Motor neuron (in vitro differentiated cells): ENCODE measurements around the gene CC2D2A. TPM values are rescaled to one million over a fixed set of nuclear protein-coding genes. Genes with fewer than 3 reads are reported as not detected.

ENCODE experiments used
- ATAC-seq, 8 experiments: fragments of 200-7000 bp; cut with Tn5 transposase; replicated peaks in 6 of 8; 2 replicates each; pipeline ENCODE4 v1.8.0; 2021; ENCODE audit warnings: mild to moderate bottlenecking in 8 of 8, moderate library complexity in 8 of 8
- H3K27ac ChIP-seq, 2 donors: fragments of 250-450 bp; sonication (Bioruptor Pico); 2 replicates each; pipeline ENCODE4 v1.9.0; 2021; ENCODE audit warnings: antibody characterized with exemption in 2 of 2, mild to moderate bottlenecking in 2 of 2, moderate library complexity in 1 of 2
- H3K4me1 ChIP-seq, 2 donors: fragments of 250-450 bp; sonication (Bioruptor Pico); replicated peaks in 1 of 2; 2 replicates each; pipeline ENCODE4 v1.6.1; 2021; ENCODE audit warnings: antibody characterized with exemption in 2 of 2, mild to moderate bottlenecking in 2 of 2, moderate library complexity in 1 of 2
- H3K4me3 ChIP-seq, 5 donors: fragments of 250-450 bp; sonication (Bioruptor Pico); 2 replicates each; pipeline ENCODE4 v1.9.0; 2021; ENCODE audit warnings: antibody characterized with exemption in 5 of 5, mild to moderate bottlenecking in 5 of 5, moderate library complexity in 4 of 5
- WGBS, 10 experiments: fragments of 450-650 bp; shearing (Covaris generic); methylation state at CpG; one replicate each; pipeline ENCODE4 v1.0.0; 2022; 5-methylcytosine and 5-hydroxymethylcytosine counted together
- in situ Hi-C, 9 experiments: fragments of 400-800 bp; cut with MboI; loops; one replicate each; pipeline ENCODE4 v1.15.0; 2021; ENCODE audit warnings: low sequenced_read_pairs in 9 of 9, low pct_unique_long_range_greater_than_20kb in 2 of 9; ENCODE audit not compliant: unreplicated experiment in 9 of 9
- total RNA-seq, 8 experiments: library from RNA; unstranded; fragments of 300-600 nt; gene quantifications; 2 replicates each; pipeline versions ENCODE4 v1.2.3 to v1.2.4, GENCODE V29; 2022

The CC2D2A gene
- total RNA-seq, 8 experiments from 2014 or later, result 8.3 to 58.4 (median 11.0) TPM

DNA sequence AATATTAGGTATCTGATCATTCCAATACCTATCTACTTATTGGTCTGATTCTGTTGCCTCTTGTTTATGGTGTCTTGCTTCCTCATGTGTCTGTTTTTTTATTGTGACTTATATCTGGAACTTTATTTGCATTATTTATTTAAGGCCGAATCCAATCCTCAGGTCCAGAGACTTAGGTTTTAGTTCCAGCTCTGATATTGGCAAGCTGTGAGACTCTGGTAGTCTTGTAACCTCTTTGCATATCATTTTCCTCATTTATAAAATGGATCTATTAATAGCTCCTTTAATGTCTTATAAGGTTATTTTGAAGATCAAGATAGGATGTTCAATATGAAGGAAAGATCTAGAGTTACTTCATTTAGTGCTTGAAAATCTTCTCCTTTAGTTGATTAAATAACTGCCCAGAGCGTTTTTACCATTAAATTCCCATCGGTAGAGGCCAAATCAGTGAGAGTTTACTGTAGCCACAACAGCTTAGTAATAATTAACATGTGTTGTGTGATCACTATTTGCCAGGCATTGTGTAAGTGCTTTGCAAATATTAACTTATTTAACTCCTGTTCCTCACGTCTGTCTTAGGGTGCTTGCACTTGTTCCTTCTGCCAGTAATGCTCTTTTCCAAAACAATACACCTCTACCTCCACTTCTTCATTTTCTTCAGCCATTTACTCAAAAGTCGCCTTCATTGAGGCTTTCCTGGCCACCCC, 82.2 kb downstream of the CC2D2A start:
- 14 to 72% (median 45%) methylated on average over 3 to 5 of the region's 5 CpGs for WGBS, 10 experiments
- H3K4me1 ChIP-seq, result no peaks in the 10 kb centered on the region
- H3K27ac ChIP-seq, result no peak overlapping the region
- H3K4me3 ChIP-seq, result no peak overlapping the region
- ATAC-seq, result no peak
- in situ Hi-C loops, result no loop called here

DNA sequence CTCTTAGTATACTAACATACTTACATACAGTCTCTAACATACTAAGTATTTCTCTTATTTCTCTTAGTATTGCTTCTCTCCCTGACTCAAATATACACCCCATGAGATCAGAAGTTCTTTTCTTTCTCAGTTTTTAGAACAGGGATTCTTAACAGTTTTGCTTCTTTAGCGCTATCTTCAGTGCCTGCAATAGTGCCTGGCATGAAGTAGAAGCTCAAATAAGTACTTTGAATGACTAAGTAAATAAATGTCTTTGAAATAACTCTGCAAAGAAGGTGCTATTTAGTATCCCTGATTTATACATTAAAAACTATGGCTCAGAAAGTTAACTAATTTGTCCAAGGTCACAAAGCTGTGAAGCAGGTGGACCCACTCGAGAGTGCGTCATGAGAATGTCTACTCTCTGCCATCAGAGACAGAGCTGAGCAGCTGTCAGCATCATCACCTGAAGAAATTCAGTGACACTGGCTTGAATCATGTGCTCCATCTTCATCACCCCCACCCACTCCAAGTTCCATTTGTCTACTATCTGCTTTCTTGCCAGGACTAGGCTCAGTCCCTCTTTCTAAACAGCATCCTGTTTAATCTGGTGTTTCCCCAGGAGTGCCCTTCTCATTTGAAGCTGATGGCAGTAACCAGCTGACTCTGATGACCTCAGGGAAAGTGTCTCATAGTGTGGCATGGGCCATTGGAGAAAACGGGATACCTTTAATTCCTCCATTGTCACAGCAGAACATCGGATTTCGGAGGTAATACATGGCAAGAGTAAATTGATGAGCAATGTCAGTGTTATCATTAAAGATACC, 83.1 kb downstream of the CC2D2A start:
- Histone ChIP-seq H3K4me1 (no peaks in the 10 kb centered on the region), H3K4me3 (no peak overlapping the region), H3K27ac (no peak overlapping the region)
- 79 to 100% (median 91%) methylated on average over 2 to 6 of the region's 6 CpGs; no CpG with 5 or more reads in 1 of the 10 experiments for WGBS, 10 experiments
- no peak for ATAC-seq
- in situ Hi-C loops, result no loop called here

DNA sequence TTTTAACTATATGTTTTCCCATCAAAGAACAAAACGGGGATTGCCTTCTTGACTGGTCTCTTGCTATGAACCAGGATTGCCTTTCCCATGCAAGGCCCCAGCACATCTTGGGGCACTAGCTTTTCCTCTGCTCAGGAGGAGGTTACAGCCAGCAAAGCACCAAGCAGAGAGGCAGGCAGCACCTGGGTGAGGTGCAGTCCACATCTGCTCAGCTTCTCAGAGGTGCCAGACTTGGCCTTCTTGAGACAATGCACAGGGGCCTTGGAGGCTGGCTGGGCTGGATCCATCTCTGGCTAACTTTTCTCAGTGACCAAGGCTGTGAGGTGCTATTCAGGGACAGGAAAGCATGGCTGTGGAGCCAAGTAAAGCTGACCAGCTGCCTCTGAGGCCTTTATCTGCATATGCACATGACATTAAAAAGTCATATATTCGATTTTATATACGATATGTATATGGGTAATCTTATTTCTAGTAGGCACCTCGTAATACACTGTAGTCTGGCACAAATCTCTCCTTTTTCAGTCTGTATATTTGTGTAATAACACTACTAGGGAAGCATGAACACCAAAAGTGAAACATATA, 86.9 kb downstream of the CC2D2A start:
- H3K4me3 ChIP-seq, result no peak overlapping the region
- H3K27ac ChIP-seq, result no peak overlapping the region
- no peaks in the 10 kb centered on the region for H3K4me1 ChIP-seq
- ATAC-seq, result peak in 3 of 8 experiments; percentile 72 to 95 (median 77)
- in situ Hi-C loops, result no loop called here
- WGBS, 10 experiments, result 19 to 100% (median 83%) methylated on average over 1 to 4 of the region's 4 CpGs; no CpG with 5 or more reads in 1 of the 10 experiments

GRCh38 chr4:15557786-15558550, 88.3 kb downstream of the CC2D2A start:
- Histone ChIP-seq H3K4me1 (no peaks in the 10 kb centered on the region), H3K4me3 (no peak overlapping the region), H3K27ac (no peak overlapping the region)
- in situ Hi-C loops, result no loop called here
- ATAC-seq, result no peak
- WGBS, 10 experiments, result 30 to 100% (median 63%) methylated on average over 1 of the region's 2 CpGs; no CpG with 5 or more reads in 5 of the 10 experiments

DNA sequence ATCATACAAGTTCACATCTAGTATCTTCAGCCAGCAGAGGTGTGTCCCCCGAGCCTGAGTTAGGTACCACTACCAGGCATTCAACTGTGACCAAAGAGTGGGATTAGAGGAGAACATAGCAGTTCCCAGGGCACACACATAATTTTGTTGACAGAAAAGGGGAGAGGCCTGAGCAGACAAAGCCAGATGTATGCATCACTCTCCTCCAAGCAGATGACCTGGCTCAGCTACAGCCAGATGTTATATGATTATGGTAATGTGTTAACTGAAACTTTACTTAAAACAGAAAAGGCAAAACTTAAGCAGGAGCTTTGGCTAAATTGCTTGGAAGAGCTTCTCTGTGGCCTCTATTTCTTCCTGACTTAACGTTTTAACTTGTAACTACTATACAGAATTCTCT, 88.9 kb downstream of the CC2D2A start:
- in situ Hi-C loops, result no loop called here
- Histone ChIP-seq H3K27ac (no peak overlapping the region), H3K4me3 (no peak overlapping the region), H3K4me1 (no peaks in the 10 kb centered on the region)
- peak in 3 of 8 experiments; percentile 52 to 57 (median 55) for ATAC-seq
- WGBS, 10 experiments, result 17 to 100% (median 93%) methylated on average over 1 of the region's 2 CpGs; no CpG with 5 or more reads in 3 of the 10 experiments

GRCh38 chr4:15562114-15562513, 92.4 kb downstream of the CC2D2A start:
- in situ Hi-C loops, result no loop called here
- no peak overlapping the region for H3K4me3 ChIP-seq
- H3K27ac ChIP-seq, result no peak overlapping the region
- ATAC-seq, result peak in 2 of 8 experiments; percentile 16 to 31
- WGBS, 10 experiments, result 43 to 80% (median 63%) methylated on average over 1 to 2 of the region's 3 CpGs; no CpG with 5 or more reads in 2 of the 10 experiments
- no peaks in the 10 kb centered on the region for H3K4me1 ChIP-seq

DNA sequence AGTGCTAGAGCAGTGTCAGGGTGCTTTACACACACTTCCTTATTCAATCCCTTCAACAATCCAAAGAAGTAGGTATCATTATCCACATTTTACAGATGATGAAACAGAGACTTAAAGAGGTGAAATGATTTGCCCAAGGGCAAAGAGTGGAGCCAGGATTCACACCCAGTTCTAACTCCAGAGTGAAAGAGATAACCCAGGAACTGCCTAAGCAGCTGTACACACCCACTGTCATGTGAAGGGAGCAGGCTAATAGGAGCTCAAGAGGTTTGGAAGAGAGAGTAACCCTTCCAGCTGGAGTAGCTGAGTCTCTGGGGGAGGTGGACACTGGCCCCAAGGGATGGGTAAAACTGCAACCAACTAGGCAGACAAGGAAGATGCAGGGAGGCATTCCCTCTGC, 92.9 kb downstream of the CC2D2A start:
- Histone ChIP-seq H3K4me3 (no peak overlapping the region), H3K27ac (no peak overlapping the region), H3K4me1 (no peaks in the 10 kb centered on the region)
- in situ Hi-C loops, result no loop called here
- ATAC-seq, result peak in 2 of 8 experiments; percentile 71 to 75

DNA sequence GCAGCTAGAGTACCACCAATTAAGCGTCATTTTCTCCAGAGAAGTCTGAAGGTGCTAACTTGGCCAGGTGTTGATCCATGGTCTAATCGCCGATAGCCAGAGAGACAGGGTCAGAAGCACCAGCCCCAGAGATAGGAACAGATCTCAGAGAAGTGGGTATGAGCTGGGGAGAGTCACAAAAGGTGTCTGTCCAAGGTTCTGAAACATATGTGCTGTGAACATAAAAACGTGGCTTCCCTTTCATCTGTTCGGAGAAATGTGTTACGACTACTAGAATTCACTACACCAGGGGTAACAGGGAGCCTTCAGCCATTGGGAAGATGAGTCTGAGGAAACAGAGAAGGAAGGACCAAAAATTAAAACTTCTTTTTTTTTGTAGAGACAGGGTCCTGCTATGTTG, 94.2 kb downstream of the CC2D2A start:
- Histone ChIP-seq H3K4me1 (no peaks in the 10 kb centered on the region), H3K27ac (no peak overlapping the region), H3K4me3 (no peak overlapping the region)
- no peak for ATAC-seq
- 0 to 100% (median 72%) methylated on average over 1 to 6 of the region's 6 CpGs; no CpG with 5 or more reads in 2 of the 10 experiments for WGBS, 10 experiments
- in situ Hi-C loops, result no loop called here

DNA sequence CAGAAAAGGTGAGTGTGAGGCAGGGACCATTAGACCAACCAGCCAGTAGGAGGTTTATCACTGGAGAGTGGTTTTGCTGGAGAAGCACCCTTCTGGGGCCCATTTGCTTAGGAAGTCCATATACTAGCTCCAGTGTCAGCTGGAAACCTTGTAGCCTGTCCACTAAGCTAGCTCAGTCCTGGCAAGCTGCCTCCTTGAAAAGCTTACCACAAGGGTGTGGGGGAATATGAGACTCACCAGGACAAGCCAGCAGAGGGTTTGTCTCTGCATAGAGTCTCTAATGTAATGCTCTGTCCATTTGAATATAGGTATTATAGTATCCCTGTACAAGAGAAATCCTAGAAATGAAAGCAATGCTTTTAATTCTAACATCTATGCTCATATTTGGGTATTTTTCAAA, 99.1 kb downstream of the CC2D2A start:
- peak in 2 of 8 experiments; percentile 95 to 97 for ATAC-seq
- Histone ChIP-seq H3K4me3 (no peak overlapping the region), H3K27ac (no peak overlapping the region), H3K4me1 (no peaks in the 10 kb centered on the region)
- in situ Hi-C loops, result no loop called here

GRCh38 chr4:15569746-15570145, 100.1 kb downstream of the CC2D2A start:
- in situ Hi-C loops, result no loop called here
- ATAC-seq, result no peak
- WGBS, 10 experiments, result 92 to 100% (median 98%) methylated on average over 2 to 5 of the region's 5 CpGs; no CpG with 5 or more reads in 3 of the 10 experiments
- Histone ChIP-seq H3K27ac (no peak overlapping the region), H3K4me3 (no peak overlapping the region), H3K4me1 (no peaks in the 10 kb centered on the region)

GRCh38 chr4:15575966-15576365, 106.3 kb downstream of the CC2D2A start:
- Histone ChIP-seq H3K4me1 (no peaks in the 10 kb centered on the region), H3K27ac (no peak overlapping the region), H3K4me3 (no peak overlapping the region)
- ATAC-seq, result no peak
- 40 to 100% (median 92%) methylated on average over 1 to 2 of the region's 2 CpGs; no CpG with 5 or more reads in 6 of the 10 experiments for WGBS, 10 experiments
- in situ Hi-C loops, result no loop called here

- no peak overlapping the region for H3K4me3 ChIP-seq
- no peaks in the 10 kb centered on the region for H3K4me1 ChIP-seq
- peak in 2 of 8 experiments; percentile 29 to 30 for ATAC-seq
- no peak overlapping the region for H3K27ac ChIP-seq
- in situ Hi-C loops, result no loop called here
Measured at GRCh38 chr4:15577508-15577907, 107.8 kb downstream of the CC2D2A start.

DNA sequence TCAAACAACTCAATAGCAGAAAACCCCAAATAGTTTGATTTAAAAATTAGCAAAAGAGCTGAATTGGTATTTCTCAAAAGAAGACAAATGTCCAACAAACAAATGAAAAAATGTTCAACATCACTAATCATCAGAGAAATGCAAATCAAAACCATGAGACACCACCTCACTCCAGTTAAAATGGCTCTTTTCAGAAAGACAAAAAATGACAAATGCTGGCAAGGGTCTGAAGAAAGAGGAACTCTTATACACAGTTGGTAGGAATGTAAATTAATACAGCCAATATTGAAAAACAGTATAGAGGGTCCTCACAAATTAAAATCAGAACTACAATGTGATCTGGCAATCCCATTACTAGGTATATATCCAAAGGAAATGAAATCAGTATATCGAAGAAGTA, 115.1 kb downstream of the CC2D2A start:
- in situ Hi-C loops, result no loop called here
- Histone ChIP-seq H3K4me3 (no peak overlapping the region), H3K4me1 (no peaks in the 10 kb centered on the region), H3K27ac (no peak overlapping the region)
- 83 to 100% (median 100%) methylated on average over 1 of the region's 1 CpG; no CpG with 5 or more reads in 4 of the 10 experiments for WGBS, 10 experiments
- no peak for ATAC-seq
